ENCODE measurements around the gene PRSS36.

DNA sequence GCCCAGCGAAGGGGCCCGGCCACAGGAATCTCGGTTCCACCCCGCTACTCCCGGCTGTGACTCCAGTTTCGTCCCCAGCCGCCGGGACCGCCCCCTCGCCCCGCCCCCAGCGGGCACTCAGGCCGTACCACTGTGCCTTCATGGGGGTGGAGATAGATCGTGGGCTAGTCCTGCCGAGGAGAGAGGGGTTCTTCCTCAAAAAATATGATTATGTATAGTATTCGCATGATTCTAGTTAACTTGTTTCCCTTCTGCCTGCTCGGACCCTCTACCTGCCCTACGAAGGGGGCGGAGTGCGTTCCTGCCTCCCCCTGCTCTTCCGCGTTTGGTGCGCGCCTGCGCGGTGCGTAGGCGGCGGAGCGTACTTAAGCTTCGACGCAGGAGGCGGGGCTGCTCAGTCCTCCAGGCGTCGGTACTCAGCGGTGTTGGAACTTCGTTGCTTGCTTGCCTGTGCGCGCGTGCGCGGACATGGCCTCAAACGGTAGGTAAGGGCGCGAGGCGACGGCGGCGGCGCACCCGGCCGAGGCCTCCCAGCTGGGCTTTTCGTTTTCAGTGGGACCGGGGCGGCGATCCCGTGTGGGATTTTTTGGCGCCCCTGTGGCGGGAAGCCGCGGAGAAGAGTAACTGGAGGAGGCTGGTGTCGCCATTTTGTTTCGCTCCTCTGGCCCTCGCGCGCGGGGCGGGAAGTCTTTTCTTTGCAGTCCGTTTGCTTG lies 30.0 kb upstream of the PRSS36 start, which contains the start of gene FUS:
- TF ChIP-seq TAF1 (conservative IDR thresholded peaks at IDR 0.05) = peak; percentile 100
- TF ChIP-seq, protein P1, sequence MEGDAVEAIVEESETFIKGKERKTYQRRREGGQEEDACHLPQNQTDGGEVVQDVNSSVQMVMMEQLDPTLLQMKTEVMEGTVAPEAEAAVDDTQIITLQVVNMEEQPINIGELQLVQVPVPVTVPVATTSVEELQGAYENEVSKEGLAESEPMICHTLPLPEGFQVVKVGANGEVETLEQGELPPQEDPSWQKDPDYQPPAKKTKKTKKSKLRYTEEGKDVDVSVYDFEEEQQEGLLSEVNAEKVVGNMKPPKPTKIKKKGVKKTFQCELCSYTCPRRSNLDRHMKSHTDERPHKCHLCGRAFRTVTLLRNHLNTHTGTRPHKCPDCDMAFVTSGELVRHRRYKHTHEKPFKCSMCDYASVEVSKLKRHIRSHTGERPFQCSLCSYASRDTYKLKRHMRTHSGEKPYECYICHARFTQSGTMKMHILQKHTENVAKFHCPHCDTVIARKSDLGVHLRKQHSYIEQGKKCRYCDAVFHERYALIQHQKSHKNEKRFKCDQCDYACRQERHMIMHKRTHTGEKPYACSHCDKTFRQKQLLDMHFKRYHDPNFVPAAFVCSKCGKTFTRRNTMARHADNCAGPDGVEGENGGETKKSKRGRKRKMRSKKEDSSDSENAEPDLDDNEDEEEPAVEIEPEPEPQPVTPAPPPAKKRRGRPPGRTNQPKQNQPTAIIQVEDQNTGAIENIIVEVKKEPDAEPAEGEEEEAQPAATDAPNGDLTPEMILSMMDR (IDR thresholded peaks at IDR 0.05; ENCODE audit: low read depth, low read length, missing input control) = no peak
- TF ChIP-seq SP1 (IDR thresholded peaks at IDR 0.05) = peak; percentile 84
- TF ChIP-seq, protein P2, sequence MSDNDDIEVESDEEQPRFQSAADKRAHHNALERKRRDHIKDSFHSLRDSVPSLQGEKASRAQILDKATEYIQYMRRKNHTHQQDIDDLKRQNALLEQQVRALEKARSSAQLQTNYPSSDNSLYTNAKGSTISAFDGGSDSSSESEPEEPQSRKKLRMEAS (IDR thresholded peaks at IDR 0.05) = peak; percentile 72
- TF ChIP-seq, protein P3, sequence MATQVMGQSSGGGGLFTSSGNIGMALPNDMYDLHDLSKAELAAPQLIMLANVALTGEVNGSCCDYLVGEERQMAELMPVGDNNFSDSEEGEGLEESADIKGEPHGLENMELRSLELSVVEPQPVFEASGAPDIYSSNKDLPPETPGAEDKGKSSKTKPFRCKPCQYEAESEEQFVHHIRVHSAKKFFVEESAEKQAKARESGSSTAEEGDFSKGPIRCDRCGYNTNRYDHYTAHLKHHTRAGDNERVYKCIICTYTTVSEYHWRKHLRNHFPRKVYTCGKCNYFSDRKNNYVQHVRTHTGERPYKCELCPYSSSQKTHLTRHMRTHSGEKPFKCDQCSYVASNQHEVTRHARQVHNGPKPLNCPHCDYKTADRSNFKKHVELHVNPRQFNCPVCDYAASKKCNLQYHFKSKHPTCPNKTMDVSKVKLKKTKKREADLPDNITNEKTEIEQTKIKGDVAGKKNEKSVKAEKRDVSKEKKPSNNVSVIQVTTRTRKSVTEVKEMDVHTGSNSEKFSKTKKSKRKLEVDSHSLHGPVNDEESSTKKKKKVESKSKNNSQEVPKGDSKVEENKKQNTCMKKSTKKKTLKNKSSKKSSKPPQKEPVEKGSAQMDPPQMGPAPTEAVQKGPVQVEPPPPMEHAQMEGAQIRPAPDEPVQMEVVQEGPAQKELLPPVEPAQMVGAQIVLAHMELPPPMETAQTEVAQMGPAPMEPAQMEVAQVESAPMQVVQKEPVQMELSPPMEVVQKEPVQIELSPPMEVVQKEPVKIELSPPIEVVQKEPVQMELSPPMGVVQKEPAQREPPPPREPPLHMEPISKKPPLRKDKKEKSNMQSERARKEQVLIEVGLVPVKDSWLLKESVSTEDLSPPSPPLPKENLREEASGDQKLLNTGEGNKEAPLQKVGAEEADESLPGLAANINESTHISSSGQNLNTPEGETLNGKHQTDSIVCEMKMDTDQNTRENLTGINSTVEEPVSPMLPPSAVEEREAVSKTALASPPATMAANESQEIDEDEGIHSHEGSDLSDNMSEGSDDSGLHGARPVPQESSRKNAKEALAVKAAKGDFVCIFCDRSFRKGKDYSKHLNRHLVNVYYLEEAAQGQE (IDR thresholded peaks at IDR 0.05) = peak; percentile 97
- peak; percentile 98 for TF ChIP-seq YY1 (IDR thresholded peaks at IDR 0.05)
- TF ChIP-seq FOXA1 (IDR thresholded peaks at IDR 0.05) = no peak
- TF ChIP-seq GABPA (IDR thresholded peaks at IDR 0.05 in 1 of 2, conservative IDR thresholded peaks at IDR 0.05 in 1 of 2) = no peak
- no peak for TF ChIP-seq JUND (IDR thresholded peaks at IDR 0.05)
- no peak for TF ChIP-seq RAD21 (IDR thresholded peaks at IDR 0.05)
- TF ChIP-seq HNF4G (IDR thresholded peaks at IDR 0.05) = no peak
- no peak for TF ChIP-seq RXRA (IDR thresholded peaks at IDR 0.05)

Measured in liver (tissue), 3 donors.